ENCODE measurements around the gene POLR2J2.
"Not testable (repeated sequence)": the region's sequence is repeated elsewhere in the genome, so short reads cannot be mapped to it uniquely, and the experiment has no call there.

Gene POLR2J2
- long read RNA-seq, partial matches to known transcripts: 0 of 5 reads
- long read RNA-seq, other reads (novel, unspliced or antisense): 0 of 5 reads

DNA sequence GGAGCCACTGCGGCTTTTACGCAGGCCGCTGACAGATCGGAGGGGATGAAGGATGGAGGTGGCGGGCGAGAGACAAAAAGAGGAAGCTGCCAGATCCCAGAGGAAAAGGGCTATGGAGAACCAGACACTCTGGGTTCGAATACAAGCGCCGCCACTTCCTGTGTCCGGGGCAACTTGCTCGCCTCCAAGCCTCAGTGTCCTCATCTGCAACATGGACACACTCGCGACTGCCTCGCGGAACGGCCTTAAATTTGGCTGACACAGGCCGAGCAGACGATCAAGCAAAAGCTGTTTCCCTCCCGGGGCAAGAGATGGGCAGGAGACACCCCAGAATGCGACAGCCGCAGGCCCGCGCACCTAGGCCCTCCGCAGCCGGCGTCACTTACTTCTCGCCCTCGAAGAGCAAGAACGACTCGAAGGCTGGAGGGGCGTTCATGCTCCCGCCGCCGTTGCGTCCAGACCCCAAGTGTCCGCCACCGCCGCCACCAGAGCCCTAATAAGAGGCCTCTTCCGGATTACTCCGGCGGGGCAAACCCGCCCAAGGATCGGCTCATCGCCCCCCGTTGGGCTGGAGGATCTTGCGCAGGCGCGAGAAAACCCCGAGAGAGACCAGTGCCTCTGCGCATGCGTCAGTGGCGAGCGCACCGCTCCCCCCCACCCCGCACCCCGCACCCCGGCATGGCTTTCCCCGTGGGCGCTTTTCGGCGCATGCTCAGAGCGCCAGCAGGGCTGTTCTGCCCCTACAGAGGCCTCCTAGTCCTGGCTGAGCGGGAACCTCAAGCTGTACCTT lies at the start of gene POLR2J2:
TSS of gene POLR2J2 (minus strand) at position 498 of the 790 bp plus-strand sequence. CDS start at position 436, 62 bp downstream.
- Histone ChIP-seq H3K4me3 (replicated peaks; ENCODE audit: insufficient read depth, low read length) (peak within 1 kb of the TSS; percentile 46), H3K27ac (replicated peaks) (peak within 1 kb of the TSS; percentile 75)
- DNase-seq (ENCODE audit: low read depth in 1 of 2, low spot score in 1 of 2): peak; percentile 53 to 93
- H3K27me3 ChIP-seq (ENCODE audit: insufficient read depth, poor library complexity, severe bottlenecking): not testable (repeated sequence)

DNA sequence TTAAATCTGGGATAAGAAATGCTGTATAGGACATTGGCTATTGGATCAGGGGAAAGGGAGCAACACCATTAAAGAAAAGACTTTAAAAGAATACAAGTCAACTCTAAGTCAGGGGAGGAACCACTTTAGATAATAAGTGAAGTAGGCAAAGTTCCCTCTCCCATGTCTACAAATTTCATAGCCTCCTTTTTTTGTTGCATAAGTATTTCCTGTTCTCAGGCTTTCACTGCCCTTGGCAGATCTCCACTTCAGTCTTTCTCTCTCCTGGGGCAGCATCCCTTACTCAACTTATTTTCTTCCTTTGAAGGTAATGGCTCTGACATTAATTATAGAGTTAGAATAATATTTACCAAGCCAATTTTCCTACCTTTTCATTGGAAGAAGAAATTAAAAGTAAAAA lies 47.0 kb upstream of the POLR2J2 start:
- not testable (repeated sequence) for H3K27ac ChIP-seq (replicated peaks); H3K27me3 ChIP-seq (ENCODE audit: insufficient read depth, poor library complexity, severe bottlenecking); H3K4me3 ChIP-seq (replicated peaks; ENCODE audit: insufficient read depth, low read length)
- peak in 1 of 2 experiments; percentile 34 for DNase-seq (ENCODE audit: low read depth in 1 of 2, low spot score in 1 of 2)

DNA sequence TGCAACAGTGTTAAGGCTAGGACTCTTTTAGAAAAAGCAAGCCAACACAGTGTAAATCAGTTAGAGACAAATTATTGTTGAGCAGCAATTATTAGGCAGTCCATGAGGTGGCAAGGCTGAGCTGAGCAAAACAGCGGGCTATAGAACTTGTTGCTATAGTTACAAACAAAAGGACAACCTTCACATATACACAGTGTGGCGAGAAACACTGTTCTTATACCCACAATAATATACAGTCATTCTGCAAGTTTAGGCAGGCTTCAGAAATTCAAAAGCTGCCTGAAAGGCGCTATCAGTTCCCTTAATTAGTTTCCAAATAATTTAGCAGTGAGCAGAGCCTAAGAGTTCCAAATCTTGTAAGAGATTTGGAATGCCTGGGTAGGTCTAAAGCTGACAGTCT lies 44.3 kb upstream of the POLR2J2 start:
- not testable (repeated sequence) for DNase-seq (ENCODE audit: low read depth in 1 of 2, low spot score in 1 of 2)

DNA sequence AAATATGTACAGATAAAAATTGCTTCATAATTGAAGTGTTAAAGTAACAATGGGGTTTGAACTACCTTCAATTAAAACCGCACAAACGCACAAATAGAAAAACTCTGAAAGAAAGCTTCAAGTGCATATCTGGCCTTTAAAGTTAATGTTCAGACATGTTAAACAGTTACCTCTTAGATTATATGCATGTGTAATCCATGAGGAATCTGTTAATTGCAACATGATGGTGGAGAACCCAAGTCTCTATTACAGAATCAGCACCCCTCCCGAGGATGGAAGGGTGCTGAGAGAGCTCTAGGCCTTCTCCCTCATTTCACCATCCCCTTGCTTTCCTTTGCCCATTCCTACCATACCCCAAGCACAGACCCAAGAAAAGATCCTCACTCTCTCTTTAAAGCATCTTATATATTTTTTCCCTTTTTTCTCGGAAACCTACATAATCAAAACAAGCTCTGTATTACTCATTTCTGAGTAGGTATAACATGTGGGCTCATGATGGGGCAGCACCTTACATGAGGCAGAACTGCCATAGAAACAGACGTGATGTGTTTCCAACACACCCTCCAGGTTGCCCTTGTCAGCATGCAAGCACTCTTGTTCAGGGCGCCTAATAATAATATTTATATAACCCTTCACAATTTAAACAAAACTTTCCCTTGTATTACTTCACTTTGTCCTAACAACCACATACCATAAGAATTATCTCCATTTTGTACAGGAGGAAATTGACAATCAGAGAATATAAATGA lies 43.5 kb upstream of the POLR2J2 start:
- H3K27ac ChIP-seq (replicated peaks); H3K4me3 ChIP-seq (replicated peaks; ENCODE audit: insufficient read depth, low read length); DNase-seq (ENCODE audit: low read depth in 1 of 2, low spot score in 1 of 2); H3K27me3 ChIP-seq (ENCODE audit: insufficient read depth, poor library complexity, severe bottlenecking): not testable (repeated sequence)

More for the DNA sequence above, 44.3 kb upstream of the POLR2J2 start:
- H3K4me3 ChIP-seq (replicated peaks; ENCODE audit: insufficient read depth, low read length); H3K27me3 ChIP-seq (ENCODE audit: insufficient read depth, poor library complexity, severe bottlenecking); H3K27ac ChIP-seq (replicated peaks): not testable (repeated sequence)

DNA sequence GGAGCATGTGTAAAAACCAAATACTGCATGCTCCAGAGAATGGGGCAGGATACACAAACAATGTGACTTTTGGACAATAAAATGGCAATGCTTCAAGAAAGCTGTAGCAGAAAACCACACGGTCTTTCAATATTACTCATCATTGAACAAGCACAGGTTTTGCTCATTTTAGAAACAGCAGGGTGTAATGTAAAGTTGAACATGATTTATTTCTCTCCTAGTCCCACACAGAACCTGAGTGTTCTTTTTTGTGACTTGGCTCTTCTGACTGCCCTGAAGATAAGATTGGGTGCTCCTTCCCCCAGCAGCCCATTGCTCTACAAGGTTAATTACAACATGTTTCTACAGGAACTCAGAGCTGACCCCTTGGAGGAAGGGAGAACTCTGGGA lies 42.2 kb upstream of the POLR2J2 start:
- H3K27me3 ChIP-seq (ENCODE audit: insufficient read depth, poor library complexity, severe bottlenecking): not testable (repeated sequence)

DNA sequence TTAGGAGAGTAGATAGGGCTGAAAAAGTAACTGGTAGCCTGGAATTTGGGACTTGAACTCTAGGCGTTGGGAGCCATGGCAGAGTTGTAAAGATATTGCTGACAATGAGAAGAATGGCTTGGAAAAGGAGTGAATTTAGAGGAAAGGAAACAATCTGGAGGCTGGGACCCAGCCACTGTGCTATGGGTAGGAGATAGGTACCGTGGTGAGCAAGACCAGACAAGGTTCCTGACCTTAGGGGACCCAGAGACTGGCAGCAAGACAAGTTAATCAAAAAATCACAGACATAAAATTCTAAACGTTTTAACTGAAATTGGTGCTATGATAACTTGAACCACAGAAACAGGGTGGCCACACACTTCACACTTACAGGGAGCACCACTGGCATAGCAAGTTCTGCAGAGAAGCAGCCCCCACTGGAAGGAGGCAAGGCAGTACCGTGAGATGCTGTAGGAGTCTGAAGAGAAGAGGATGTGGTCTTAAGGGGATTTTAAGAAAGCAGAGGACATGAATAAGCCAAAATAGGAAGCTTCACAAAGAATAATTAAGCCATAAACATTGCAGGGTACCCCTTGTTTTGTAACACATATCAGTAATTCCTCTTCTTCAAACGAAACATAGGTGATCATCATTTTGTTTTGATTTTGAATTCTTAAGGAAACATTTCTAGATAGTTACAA lies 41.7 kb upstream of the POLR2J2 start:
- H3K27ac ChIP-seq (replicated peaks); H3K4me3 ChIP-seq (replicated peaks; ENCODE audit: insufficient read depth, low read length); H3K27me3 ChIP-seq (ENCODE audit: insufficient read depth, poor library complexity, severe bottlenecking): not testable (repeated sequence)
- peak in 1 of 2 experiments; percentile 25 for DNase-seq (ENCODE audit: low read depth in 1 of 2, low spot score in 1 of 2)

More for the DNA sequence above, 42.2 kb upstream of the POLR2J2 start:
- not testable (repeated sequence) for DNase-seq (ENCODE audit: low read depth in 1 of 2, low spot score in 1 of 2); H3K4me3 ChIP-seq (replicated peaks; ENCODE audit: insufficient read depth, low read length); H3K27ac ChIP-seq (replicated peaks)

DNA sequence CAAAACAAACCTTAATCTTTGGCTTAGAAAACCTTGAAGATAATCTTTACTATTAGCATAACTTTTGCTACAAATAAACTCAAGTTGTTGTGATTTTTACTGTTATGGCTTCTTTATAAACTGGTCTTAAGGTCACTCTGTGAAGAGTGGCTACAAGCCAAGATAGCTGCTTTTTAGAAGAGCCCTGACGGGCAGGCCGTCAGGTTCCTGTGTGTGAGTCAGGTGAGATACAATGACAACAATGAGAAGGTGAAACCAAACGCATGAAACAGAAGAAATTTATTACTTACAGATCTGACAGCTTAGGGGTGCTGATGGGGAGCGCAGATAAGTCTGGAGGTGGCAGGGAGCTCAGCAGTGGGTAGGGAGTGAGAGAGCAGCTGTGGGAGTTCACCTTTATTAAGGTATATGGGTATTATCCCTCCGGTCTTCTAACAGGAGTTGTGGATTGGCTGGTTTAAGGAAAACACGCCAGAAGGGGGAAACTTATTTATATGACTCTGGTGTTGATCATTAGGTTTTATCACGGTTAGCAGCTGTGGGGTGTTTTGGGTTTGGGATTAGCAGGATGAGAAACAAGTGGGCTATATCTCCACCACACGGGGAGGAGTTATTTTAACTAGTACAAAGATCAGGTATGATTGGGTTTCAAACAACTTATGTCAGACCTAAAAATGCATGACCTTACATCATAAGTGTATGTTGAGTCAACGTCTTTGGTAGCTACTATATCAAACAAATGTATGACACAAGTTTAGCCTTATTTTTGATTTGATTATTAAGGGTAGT lies 27.7 kb upstream of the POLR2J2 start:
- H3K27ac ChIP-seq (replicated peaks); H3K4me3 ChIP-seq (replicated peaks; ENCODE audit: insufficient read depth, low read length); H3K27me3 ChIP-seq (ENCODE audit: insufficient read depth, poor library complexity, severe bottlenecking); DNase-seq (ENCODE audit: low read depth in 1 of 2, low spot score in 1 of 2): not testable (repeated sequence)

DNA sequence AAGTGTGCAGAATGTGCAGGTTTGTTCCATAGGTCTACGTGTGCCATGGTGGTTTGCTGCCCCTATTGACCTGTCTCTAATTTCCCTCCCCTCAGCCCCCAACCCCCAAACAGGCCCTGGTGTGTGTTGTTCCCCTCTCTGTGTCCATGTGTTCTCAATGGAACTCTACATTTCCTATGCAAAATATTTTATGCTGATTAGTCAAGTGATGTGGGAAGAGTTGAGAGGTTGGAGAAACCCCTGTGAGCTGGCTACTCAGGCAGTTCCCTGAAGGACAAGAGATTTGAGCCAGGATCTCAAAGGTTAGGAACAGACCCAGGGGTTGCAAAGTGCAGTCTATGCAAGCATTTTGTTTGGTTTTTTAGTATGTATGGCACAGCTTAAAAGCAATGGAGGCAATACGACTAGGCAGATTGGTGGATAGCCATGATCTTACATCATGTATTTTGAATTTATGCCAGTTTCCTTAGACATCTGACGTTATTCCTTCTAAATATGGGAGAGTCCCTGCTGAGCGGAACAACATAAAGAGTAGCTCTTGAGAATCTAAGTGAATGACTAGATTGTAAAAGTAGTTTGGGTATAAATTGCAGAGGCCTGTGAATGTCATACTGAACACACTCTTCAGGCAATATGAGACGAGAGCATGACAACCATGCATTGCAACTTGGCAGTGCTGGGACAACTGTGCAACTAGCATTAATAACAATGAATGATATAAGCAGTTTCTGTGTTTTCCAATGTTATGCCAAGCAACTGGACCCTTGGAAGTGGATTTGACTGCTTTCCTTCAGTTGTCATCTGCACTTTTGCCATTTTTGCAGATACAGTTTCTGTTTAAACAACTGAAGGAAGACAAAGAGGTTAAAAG lies 26.4 kb upstream of the POLR2J2 start:
- H3K27ac ChIP-seq (replicated peaks); H3K27me3 ChIP-seq (ENCODE audit: insufficient read depth, poor library complexity, severe bottlenecking); H3K4me3 ChIP-seq (replicated peaks; ENCODE audit: insufficient read depth, low read length); DNase-seq (ENCODE audit: low read depth in 1 of 2, low spot score in 1 of 2): not testable (repeated sequence)

DNA sequence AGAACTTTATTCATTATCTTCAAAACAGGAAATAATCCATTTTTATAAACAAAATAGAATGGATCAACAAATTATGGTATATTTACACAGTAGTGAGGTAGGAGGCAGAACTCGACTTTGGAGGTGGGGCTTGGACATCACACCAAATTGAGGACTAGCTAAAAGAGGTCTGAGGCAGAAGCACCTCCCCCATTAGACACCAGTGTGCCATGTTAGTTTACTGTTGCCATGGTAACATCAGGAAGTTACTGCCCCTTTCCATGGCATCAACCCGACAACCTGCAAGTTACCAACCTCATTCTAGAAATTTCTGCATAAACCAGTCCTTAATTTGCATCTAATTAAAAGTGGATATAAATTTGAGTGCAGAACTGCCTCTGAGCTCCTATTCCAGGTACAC lies 24.5 kb upstream of the POLR2J2 start:
- not testable (repeated sequence) for H3K4me3 ChIP-seq (replicated peaks; ENCODE audit: insufficient read depth, low read length); DNase-seq (ENCODE audit: low read depth in 1 of 2, low spot score in 1 of 2); H3K27me3 ChIP-seq (ENCODE audit: insufficient read depth, poor library complexity, severe bottlenecking); H3K27ac ChIP-seq (replicated peaks)

DNA sequence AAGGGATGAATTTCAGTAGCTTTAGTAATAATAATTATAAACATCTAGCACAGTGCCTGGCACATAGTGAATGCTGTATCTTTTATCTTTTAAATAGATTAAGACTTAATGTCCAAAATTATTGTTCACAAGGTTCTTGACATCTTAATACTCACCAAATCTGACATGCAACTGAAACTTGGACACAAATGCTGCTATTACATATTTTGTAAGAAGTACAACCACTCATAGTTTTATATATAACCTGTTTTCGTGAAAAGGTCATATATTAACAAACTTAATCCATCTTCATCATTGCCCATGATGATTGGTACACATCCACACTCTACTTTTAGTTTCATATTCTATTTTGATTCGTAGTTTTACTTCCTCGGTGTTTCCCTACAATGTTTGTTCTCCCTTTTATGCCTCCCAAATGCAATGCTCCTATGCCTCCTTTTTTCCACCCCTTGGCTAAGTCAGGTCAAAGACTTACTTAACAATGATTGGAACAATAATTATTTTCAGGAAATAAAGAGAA lies 23.6 kb upstream of the POLR2J2 start:
- not testable (repeated sequence) for H3K4me3 ChIP-seq (replicated peaks; ENCODE audit: insufficient read depth, low read length); H3K27ac ChIP-seq (replicated peaks)

DNA sequence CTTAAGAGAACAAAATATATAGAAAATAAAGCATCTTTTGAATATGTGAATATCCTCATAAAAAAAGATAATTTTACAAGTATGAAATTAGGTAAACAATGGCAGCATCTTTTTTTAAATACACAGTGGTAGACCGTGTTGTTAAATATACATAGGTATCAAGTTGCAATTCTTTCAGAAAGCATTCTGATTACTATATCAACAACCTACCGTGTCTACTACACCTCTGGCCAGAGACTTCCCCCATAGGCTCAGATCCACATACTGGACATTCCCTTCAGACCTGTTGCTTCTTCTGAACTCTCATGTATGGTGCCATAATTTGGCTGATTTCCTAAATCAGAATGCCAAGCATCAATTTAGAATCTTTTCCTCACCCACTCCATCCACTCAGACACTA lies 22.5 kb upstream of the POLR2J2 start:
- H3K4me3 ChIP-seq (replicated peaks; ENCODE audit: insufficient read depth, low read length); H3K27ac ChIP-seq (replicated peaks); DNase-seq (ENCODE audit: low read depth in 1 of 2, low spot score in 1 of 2): not testable (repeated sequence)

More for the DNA sequence above, 23.6 kb upstream of the POLR2J2 start:
- not testable (repeated sequence) for DNase-seq (ENCODE audit: low read depth in 1 of 2, low spot score in 1 of 2); H3K27me3 ChIP-seq (ENCODE audit: insufficient read depth, poor library complexity, severe bottlenecking)

DNA sequence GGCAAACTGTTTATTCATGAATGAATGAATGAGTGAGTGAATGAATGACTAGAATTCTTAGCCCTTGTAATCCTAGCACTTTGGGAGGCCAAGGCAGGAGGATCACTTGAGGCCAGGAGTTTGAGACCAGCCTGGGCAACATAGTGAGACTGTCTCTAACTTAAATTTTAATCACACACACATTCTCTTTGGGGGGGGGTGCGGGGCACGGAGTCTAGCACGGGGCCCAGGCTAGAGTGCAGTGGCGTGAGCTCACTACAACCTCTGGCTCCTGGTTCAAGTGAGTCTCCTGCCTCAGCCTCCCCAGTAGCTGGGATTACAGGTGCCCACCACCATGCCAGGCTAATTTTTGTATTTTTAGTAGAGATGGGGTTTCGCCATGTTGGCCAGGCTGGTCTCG lies 19.1 kb upstream of the POLR2J2 start:
- DNase-seq (ENCODE audit: low read depth in 1 of 2, low spot score in 1 of 2); H3K27ac ChIP-seq (replicated peaks); H3K27me3 ChIP-seq (ENCODE audit: insufficient read depth, poor library complexity, severe bottlenecking); H3K4me3 ChIP-seq (replicated peaks; ENCODE audit: insufficient read depth, low read length): not testable (repeated sequence)

More for the DNA sequence above, 22.5 kb upstream of the POLR2J2 start:
- not testable (repeated sequence) for H3K27me3 ChIP-seq (ENCODE audit: insufficient read depth, poor library complexity, severe bottlenecking)
